Smooth muscle cell (in vitro differentiated cells): Measurements from ENCODE around the gene STX11. TPM values are rescaled to one million over a fixed set of nuclear protein-coding genes. Genes with fewer than 3 reads are reported as not detected.

Experiments used
- DNase-seq: peaks from one replicate; lab custom pipeline; 2025; ENCODE audit not compliant: unreplicated experiment; lab: John Stamatoyannopoulos, UW
- H2AFZ ChIP-seq: fragments of 200-600 bp; sonication (generic); 2 replicates; pipeline ENCODE4 v1.6.0; 2016; ENCODE audit warnings: antibody characterized with exemption, low read depth, mild to moderate bottlenecking
- H3F3A ChIP-seq: fragments of 200-600 bp; sonication (generic); 2 replicates; pipeline ENCODE4 v1.6.0; 2017; ENCODE audit warnings: antibody characterized with exemption, low read depth
- H3K27ac ChIP-seq: fragments of 200-600 bp; sonication (generic); 2 replicates; pipeline ENCODE4 v1.5.1; 2016; ENCODE audit warnings: low read depth, mild to moderate bottlenecking
- H3K27me3 ChIP-seq: fragments of 200-600 bp; sonication (generic); 2 replicates; pipeline ENCODE4 v1.6.1; 2016; ENCODE audit warnings: low read depth, mild to moderate bottlenecking
- H3K36me3 ChIP-seq: fragments of 200-600 bp; sonication (generic); 2 replicates; pipeline ENCODE4 v1.5.1; 2016; ENCODE audit warnings: low read depth
- H3K4me1 ChIP-seq: fragments of 200-600 bp; sonication (generic); 2 replicates; pipeline ENCODE4 v1.5.1; 2016; ENCODE audit warnings: low read depth
- H3K4me2 ChIP-seq: fragments of 200-600 bp; sonication (generic); 2 replicates; pipeline ENCODE4 v1.6.0; 2016; ENCODE audit warnings: mild to moderate bottlenecking
- H3K4me3 ChIP-seq: fragments of 200-600 bp; sonication (generic); 2 replicates; pipeline ENCODE4 v1.5.1; 2016; ENCODE audit warnings: mild to moderate bottlenecking
- H3K79me2 ChIP-seq: fragments of 200-600 bp; sonication (generic); 2 replicates; pipeline ENCODE4 v1.6.0; 2016; ENCODE audit warnings: low read depth, mild to moderate bottlenecking
- H3K9ac ChIP-seq: fragments of 200-600 bp; sonication (generic); 2 replicates; pipeline ENCODE4 v1.6.0; 2016; ENCODE audit warnings: low read depth
- H3K9me3 ChIP-seq: fragments of 200-600 bp; sonication (generic); replicated peaks from 2 replicates; pipeline ENCODE4 v1.5.1; 2016; ENCODE audit warnings: low read depth
- H4K20me1 ChIP-seq: fragments of 200-600 bp; sonication (generic); 2 replicates; pipeline ENCODE4 v1.6.0; 2016; ENCODE audit warnings: low read depth
- CTCF ChIP-seq: fragments of 200-600 bp; sonication (generic); IDR thresholded peaks from 2 replicates; pipeline ENCODE4 v1.5.1; 2017; ENCODE audit warnings: borderline replicate concordance, mild to moderate bottlenecking, antibody characterized with exemption; ENCODE audit not compliant: insufficient read depth, poor library complexity, severe bottlenecking
- WGBS: methylation state at CpG from one replicate; pipeline ENCODE4 v1.1.7; 2016; ENCODE audit warnings: low lambda C conversion rate; 5-methylcytosine and 5-hydroxymethylcytosine counted together
- polyA plus RNA-seq: library from polyadenylated mRNA; unstranded; fragments of >200 nt; fragmentation: Nextera tagmentation; extraction: Ambion mirVana; gene quantifications from 2 replicates; pipeline ENCODE4 v1.2.1, GENCODE V29; 2016
- total RNA-seq: library from RNA; depleted of rRNA; stranded (reverse); fragments of >200 nt; gene quantifications from 2 replicates; pipeline ENCODE4 v1.2.3, GENCODE V29; 2014

Gene STX11
- total and polyA plus RNA-seq, 2 experiments from 2014 or later = 0.53 to 0.72 TPM

GRCh38 chr6:144232832-144233230, 82.5 kb downstream of the STX11 start:
- H3K4me3 ChIP-seq = no peak overlapping the region
- H3K27ac ChIP-seq = no peak overlapping the region
- H3K4me1 ChIP-seq = peaks cover 4% of the 10 kb centered on the region
- 95% methylated on average over 2 of the region's 2 CpGs for WGBS
- no peaks in the 10 kb centered on the region for H3K36me3 ChIP-seq
- H3K9me3 ChIP-seq = no peaks in the 10 kb centered on the region
- H3K79me2 ChIP-seq = no peaks in the 10 kb centered on the region
- no peak for TF ChIP-seq CTCF
- no peaks in the 10 kb centered on the region for H4K20me1 ChIP-seq
- no peak for DNase-seq
- no peak overlapping the region for H2AFZ ChIP-seq
- no peaks in the 10 kb centered on the region for H3F3A ChIP-seq
- no peak overlapping the region for H3K4me2 ChIP-seq
- H3K9ac ChIP-seq = no peak overlapping the region
- no peaks in the 10 kb centered on the region for H3K27me3 ChIP-seq

- Histone ChIP-seq H3K36me3 (no peaks in the 10 kb centered on the region), H3K4me3 (no peak overlapping the region), H3K9ac (no peak overlapping the region), H3K79me2 (no peaks in the 10 kb centered on the region), H2AFZ (no peak overlapping the region), H3K27me3 (no peaks in the 10 kb centered on the region), H3K4me1 (no peaks in the 10 kb centered on the region), H4K20me1 (no peaks in the 10 kb centered on the region), H3K27ac (no peak overlapping the region), H3K4me2 (no peak overlapping the region), H3K9me3 (no peaks in the 10 kb centered on the region), H3F3A (no peaks in the 10 kb centered on the region)
- DNase-seq = no peak
- TF ChIP-seq CTCF = no peak
- WGBS = 93% methylated on average over 3 of the region's 3 CpGs
These were observed 84.1 kb downstream of the STX11 start for GRCh38 chr6:144234399-144234798.

- no peak overlapping the region for H3K4me3 ChIP-seq
- H3K4me1 ChIP-seq = no peaks in the 10 kb centered on the region
- TF ChIP-seq CTCF = no peak
These were observed 84.6 kb downstream of the STX11 start for GRCh38 chr6:144234935-144235334.

More at GRCh38 chr6:144234935-144235334, 84.6 kb downstream of the STX11 start:
- no peak for DNase-seq
- H4K20me1 ChIP-seq = no peaks in the 10 kb centered on the region
- 76% methylated on average over 4 of the region's 4 CpGs for WGBS
- no peaks in the 10 kb centered on the region for H3K36me3 ChIP-seq
- no peaks in the 10 kb centered on the region for H3K79me2 ChIP-seq
- no peak overlapping the region for H3K9ac ChIP-seq
- H3K27me3 ChIP-seq = no peaks in the 10 kb centered on the region
- no peak overlapping the region for H3K4me2 ChIP-seq
- H3F3A ChIP-seq = no peaks in the 10 kb centered on the region
- no peak overlapping the region for H2AFZ ChIP-seq
- no peak overlapping the region for H3K27ac ChIP-seq
- no peaks in the 10 kb centered on the region for H3K9me3 ChIP-seq

Other genes with a start within 250 kb of the STX11 start
- gene PLAGL1, start 142.3 kb upstream of the STX11 start, total RNA-seq = 99.7 and 102 TPM in 2 replicates
- 130 and 138 TPM in 2 replicates for gene PLAGL1, start 142.3 kb upstream of the STX11 start, polyA plus RNA-seq
- gene SF3B5, start 54.9 kb upstream of the STX11 start, total RNA-seq = 156 and 166 TPM in 2 replicates
- gene SF3B5, start 54.9 kb upstream of the STX11 start, polyA plus RNA-seq = 188 and 189 TPM in 2 replicates
- 35.9 and 47.3 TPM in 2 replicates for gene UTRN, start 134.8 kb downstream of the STX11 start, total RNA-seq
- gene UTRN, start 134.8 kb downstream of the STX11 start, polyA plus RNA-seq = 12.6 and 25.2 TPM in 2 replicates